ENCODE data around the gene TRIM7. TPM values are rescaled to one million over a fixed set of nuclear protein-coding genes. Genes with fewer than 3 reads are reported as not detected.

Gene TRIM7
- total and polyA plus RNA-seq, 8 donors = 1.9 to 11.1 (median 3.1) TPM

DNA sequence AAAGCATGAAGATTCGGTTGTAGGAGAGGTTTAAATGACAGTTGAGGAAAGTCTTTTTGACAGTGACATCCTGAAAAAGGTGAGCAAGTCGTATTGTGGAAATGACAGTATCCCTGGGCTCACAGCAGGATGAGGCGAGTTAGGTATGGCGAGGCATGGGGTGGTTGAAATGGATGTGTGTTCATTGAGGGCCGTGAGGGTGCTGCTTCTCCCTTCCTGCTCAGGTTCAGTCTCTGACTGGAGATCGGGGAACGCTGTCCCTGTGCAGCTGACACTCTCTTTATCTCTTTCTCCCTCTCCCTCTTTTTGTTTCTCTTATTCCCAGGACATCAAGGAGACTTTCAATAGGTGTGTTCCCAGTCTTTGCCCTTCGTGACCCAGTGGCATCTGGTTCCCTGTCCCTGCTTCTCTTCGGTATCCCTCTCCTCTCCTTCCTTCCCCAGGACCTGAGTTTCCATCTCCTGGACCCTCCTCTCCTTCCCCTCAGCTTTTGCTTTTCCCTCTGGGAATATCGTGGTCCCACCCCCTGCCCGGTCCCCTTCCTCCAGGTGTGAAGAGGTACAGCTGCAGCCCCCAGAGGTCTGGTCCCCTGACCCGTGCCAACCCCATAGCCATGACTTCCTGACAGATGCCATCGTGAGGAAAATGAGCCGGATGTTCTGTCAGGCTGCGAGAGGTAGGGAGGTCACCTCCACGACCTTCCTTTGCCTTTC lies 28.2 kb upstream of the TRIM7 start:
- WGBS, 2 donors = 73 to 77% methylated on average over 16 of the region's 16 CpGs
- H3K27me3 ChIP-seq = no peaks in the 10 kb centered on the region
- no peak for ATAC-seq
- no peak for DNase-seq
- no peaks in the 10 kb centered on the region for H3K4me1 ChIP-seq
- H3K9me3 ChIP-seq = no peaks in the 10 kb centered on the region
- no peak overlapping the region for H3K27ac ChIP-seq
- H3K4me3 ChIP-seq = no peak overlapping the region
- TF ChIP-seq, protein P1, sequence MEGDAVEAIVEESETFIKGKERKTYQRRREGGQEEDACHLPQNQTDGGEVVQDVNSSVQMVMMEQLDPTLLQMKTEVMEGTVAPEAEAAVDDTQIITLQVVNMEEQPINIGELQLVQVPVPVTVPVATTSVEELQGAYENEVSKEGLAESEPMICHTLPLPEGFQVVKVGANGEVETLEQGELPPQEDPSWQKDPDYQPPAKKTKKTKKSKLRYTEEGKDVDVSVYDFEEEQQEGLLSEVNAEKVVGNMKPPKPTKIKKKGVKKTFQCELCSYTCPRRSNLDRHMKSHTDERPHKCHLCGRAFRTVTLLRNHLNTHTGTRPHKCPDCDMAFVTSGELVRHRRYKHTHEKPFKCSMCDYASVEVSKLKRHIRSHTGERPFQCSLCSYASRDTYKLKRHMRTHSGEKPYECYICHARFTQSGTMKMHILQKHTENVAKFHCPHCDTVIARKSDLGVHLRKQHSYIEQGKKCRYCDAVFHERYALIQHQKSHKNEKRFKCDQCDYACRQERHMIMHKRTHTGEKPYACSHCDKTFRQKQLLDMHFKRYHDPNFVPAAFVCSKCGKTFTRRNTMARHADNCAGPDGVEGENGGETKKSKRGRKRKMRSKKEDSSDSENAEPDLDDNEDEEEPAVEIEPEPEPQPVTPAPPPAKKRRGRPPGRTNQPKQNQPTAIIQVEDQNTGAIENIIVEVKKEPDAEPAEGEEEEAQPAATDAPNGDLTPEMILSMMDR (IDR thresholded peaks at IDR 0.05) = no peak
- H3K36me3 ChIP-seq = peaks cover under 1 to 41% (median 23%) of the 10 kb centered on the region in 3 donors
- no peak for FAIRE-seq
- intact Hi-C loops (cut with DNase I) = no loop called here

DNA sequence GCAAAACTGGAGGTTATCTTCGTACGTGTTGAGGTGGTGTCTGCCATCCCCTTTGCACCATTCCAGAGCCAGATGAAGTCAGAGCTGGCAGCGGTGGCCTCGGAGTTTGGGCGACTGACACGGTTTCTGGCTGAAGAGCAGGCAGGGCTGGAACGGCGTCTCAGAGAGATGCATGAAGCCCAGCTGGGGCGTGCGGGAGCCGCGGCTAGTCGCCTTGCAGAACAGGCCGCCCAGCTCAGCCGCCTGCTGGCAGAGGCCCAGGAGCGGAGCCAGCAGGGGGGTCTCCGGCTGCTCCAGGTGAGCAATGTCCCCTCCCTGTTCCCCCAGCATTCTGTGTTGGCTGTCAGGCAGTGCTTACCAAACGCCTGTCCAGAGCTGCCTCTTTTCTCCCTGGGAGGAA lies 27.6 kb upstream of the TRIM7 start:
- Histone ChIP-seq H3K9me3 (no peaks in the 10 kb centered on the region), H3K4me3 (no peak overlapping the region), H3K27ac (no peak overlapping the region), H3K4me1 (no peaks in the 10 kb centered on the region), H3K27me3 (no peaks in the 10 kb centered on the region), H3K36me3 (peaks cover 0 to 35% (median 17%) of the 10 kb centered on the region in 3 donors)
- 81 to 85% methylated on average over 18 of the region's 18 CpGs for WGBS, 2 donors
- intact Hi-C loops (cut with DNase I) = no loop called here
- no peak for FAIRE-seq
- no peak for DNase-seq
- no peak for ATAC-seq
- TF ChIP-seq, protein P1 (IDR thresholded peaks at IDR 0.05) = no peak

DNA sequence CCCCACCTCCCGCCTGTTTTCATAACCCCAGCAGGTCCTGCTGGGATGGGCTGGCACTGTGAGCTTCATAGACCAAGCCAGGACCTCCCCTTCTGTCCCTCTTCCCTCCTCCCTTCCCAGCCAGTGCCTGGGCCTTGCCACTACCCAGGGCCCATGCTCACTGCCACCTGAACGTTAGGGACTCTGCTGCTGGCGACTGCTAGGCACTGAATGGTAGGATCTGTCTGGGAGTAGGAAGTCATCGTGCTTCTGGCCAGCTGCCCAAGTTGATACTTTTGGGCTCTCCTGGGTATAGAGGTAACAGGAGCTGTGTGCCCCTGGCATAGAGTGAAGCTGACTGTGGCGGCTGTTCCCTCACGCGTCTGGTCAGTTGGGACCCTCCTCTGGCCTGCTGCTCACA lies 26.4 kb upstream of the TRIM7 start:
- TF ChIP-seq, protein P1 (IDR thresholded peaks at IDR 0.05) = no peak
- no peak for DNase-seq
- WGBS, 2 donors = 79% methylated on average over 7 of the region's 7 CpGs

DNA sequence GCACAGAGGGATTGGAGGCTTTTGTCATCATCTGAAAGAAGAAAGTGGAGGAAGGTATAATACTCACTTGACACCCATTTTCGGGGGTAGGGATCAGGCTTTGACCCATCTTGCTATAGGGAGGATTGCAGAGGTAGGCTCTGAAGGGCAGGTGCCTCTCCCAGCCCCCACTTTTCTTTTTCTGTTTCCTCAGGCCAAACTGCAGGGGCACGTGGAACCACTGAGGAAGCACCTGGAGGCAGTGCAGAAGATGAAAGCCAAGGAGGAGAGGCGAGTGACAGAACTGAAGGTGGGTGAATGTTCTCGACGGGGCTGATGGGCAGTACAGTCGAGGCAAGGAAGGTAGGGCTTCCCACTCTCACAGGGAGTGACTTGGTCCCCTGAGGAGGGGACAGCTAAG lies 25.6 kb upstream of the TRIM7 start:
- Histone ChIP-seq H3K27ac (no peak overlapping the region), H3K4me3 (no peak overlapping the region), H3K36me3 (peaks cover 0 to 14% (median 5%) of the 10 kb centered on the region in 3 donors), H3K4me1 (no peaks in the 10 kb centered on the region), H3K27me3 (no peaks in the 10 kb centered on the region), H3K9me3 (no peaks in the 10 kb centered on the region)
- no peak for ATAC-seq
- TF ChIP-seq, protein P1 (IDR thresholded peaks at IDR 0.05) = no peak
- intact Hi-C loops (cut with DNase I) = no loop called here
- no peak for DNase-seq
- FAIRE-seq = no peak
- 82 to 88% methylated on average over 6 of the region's 6 CpGs for WGBS, 2 donors

More for the DNA sequence above, 26.4 kb upstream of the TRIM7 start:
- no peaks in the 10 kb centered on the region for H3K9me3 ChIP-seq
- FAIRE-seq (no peak), ATAC-seq (no peak)
- intact Hi-C loops (cut with DNase I) = no loop called here
- H3K27me3 ChIP-seq = no peaks in the 10 kb centered on the region
- no peak overlapping the region for H3K27ac ChIP-seq
- peaks cover 0 to 23% (median 7%) of the 10 kb centered on the region in 3 donors for H3K36me3 ChIP-seq
- no peaks in the 10 kb centered on the region for H3K4me1 ChIP-seq
- no peak overlapping the region for H3K4me3 ChIP-seq

DNA sequence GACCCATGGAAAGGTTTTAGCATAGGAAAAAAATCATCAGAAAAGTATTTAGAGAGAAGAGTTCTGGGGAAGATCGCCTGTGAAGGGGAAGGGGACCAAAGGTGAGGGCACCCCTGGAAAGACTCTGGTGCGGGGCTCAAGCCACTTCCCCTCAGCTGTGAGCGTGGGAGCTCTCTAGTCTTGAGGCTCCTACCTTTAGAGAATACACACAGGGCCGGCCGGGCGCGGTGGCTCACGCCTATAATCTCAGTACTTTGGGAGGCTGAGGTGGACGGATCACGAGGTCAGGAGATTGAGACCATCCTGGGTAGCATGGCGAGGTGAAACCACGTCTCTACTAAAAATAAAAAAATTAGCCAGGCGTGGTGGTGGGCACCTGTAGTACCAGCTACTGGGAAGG lies 25.0 kb upstream of the TRIM7 start:
- TF ChIP-seq, protein P1 (IDR thresholded peaks at IDR 0.05) = no peak
- H3K27me3 ChIP-seq = no peaks in the 10 kb centered on the region
- FAIRE-seq (no peak), DNase-seq (no peak), ATAC-seq (no peak)
- H3K4me1 ChIP-seq = peaks cover 0 to under 1% (median 0%) of the 10 kb centered on the region in 3 donors
- 87 to 95% methylated on average over 13 of the region's 13 CpGs for WGBS, 2 donors
- H3K9me3 ChIP-seq = no peaks in the 10 kb centered on the region
- peaks cover 0 to 11% (median 0%) of the 10 kb centered on the region in 3 donors for H3K36me3 ChIP-seq
- no peak overlapping the region for H3K27ac ChIP-seq
- intact Hi-C loops (cut with DNase I) = no loop called here
- no peak overlapping the region for H3K4me3 ChIP-seq
